GM13976 (cell line): ENCODE data around the gene RD3L.

Experiments
- DNase-seq: peaks from one replicate; pipeline ENCODE4 v3.0.0; 2012; ENCODE audit warnings: low spot score
- in situ Hi-C: fragments of 300-500 bp; cut with MboI; formaldehyde crosslinking; loops from one replicate; pipeline ENCODE4 v1.12.0; 2022; ENCODE audit warnings: low sequenced_read_pairs, mixed read lengths, inconsistent platforms; ENCODE audit not compliant: unreplicated experiment
- TF ChIP-seq, protein P1 (sequence below): IDR thresholded peaks from 2 replicates; pipeline ENCODE4 v1.5.1; 2012; ENCODE audit warnings: borderline replicate concordance, mild to moderate bottlenecking; ENCODE audit not compliant: insufficient read depth; ENCODE audit errors: extremely low read depth, missing control alignments, control extremely low read depth

RD3L gene

DNA sequence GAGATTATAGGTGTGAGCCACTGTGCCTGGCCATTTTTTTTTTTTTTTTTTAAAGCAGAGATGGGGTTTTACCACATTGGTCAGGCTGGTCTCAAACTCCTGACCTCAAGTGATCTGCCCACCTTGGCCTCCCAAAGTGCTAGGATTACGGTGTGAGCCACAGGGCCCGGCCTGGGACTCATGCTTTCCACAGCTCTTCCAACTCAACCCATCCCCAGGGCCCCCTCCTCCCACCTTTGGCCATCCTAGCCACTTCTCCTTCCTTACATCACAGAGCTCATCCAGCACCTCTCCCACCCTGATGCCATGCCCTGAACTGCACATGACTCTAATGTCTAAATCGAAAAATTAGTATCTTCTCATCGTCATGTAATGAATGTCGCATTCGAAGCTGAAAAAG lies 26.7 kb downstream of the RD3L start:
- no peak for DNase-seq
- in situ Hi-C loops, result no loop called here
- TF ChIP-seq, protein P1, sequence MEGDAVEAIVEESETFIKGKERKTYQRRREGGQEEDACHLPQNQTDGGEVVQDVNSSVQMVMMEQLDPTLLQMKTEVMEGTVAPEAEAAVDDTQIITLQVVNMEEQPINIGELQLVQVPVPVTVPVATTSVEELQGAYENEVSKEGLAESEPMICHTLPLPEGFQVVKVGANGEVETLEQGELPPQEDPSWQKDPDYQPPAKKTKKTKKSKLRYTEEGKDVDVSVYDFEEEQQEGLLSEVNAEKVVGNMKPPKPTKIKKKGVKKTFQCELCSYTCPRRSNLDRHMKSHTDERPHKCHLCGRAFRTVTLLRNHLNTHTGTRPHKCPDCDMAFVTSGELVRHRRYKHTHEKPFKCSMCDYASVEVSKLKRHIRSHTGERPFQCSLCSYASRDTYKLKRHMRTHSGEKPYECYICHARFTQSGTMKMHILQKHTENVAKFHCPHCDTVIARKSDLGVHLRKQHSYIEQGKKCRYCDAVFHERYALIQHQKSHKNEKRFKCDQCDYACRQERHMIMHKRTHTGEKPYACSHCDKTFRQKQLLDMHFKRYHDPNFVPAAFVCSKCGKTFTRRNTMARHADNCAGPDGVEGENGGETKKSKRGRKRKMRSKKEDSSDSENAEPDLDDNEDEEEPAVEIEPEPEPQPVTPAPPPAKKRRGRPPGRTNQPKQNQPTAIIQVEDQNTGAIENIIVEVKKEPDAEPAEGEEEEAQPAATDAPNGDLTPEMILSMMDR, result no peak

DNA sequence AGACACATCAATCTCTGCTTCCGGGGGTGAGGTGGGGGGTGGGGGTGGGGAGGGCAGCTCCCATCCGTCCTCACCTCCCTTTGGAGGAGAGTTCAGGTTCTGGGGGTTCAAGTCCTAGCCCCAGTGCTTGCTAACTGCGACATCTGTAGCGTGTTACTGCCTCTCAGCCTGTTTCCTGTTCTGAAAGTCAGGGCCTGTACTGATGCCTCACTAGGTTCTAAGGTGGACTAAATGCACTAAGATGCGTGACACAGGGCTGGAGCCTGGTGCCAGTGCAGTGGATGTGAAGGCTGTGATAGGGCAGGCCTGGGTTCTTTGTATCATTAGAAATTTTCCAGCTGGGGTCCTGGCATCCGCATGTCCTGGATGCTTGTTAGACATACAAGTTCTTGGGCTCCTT lies 31.3 kb downstream of the RD3L start:
- DNase-seq, result no peak
- TF ChIP-seq, protein P1, result no peak
- in situ Hi-C loops, result no loop called here

DNA sequence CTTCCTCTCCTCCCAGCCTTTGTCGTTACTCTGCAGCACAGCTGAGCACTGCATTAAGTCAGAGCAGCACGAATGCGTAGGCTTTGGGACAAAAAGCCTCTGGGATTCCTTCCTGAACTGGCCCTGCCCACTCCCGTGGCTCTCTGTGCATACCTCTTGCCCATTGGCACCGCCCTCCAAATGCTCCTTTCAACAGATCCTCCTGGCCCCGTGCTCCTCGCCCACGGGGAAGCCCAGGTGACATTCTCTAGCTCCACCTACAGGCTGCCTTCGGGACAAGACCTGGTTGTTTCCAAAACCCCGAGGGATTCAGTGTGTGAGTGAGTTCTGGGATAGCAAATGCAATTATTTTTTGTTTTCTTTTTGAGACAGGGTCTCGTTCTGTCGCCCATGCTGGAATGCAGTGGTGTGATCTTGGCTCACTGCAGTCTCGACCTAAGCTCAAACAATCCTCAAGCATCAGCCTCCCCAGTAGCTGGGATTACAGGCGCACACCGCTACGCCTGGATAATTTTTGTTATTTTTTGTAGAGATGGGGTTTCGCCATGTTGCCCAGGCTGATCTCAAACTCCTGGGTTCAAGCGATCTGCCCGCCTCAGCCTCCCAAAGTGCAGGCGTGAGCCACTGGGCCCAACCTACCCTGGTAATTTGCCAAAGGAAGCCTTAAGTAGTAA lies 31.9 kb downstream of the RD3L start:
- TF ChIP-seq, protein P1, result peak; percentile 73
- in situ Hi-C loops, result no loop called here
- DNase-seq, result peak; percentile 84

DNA sequence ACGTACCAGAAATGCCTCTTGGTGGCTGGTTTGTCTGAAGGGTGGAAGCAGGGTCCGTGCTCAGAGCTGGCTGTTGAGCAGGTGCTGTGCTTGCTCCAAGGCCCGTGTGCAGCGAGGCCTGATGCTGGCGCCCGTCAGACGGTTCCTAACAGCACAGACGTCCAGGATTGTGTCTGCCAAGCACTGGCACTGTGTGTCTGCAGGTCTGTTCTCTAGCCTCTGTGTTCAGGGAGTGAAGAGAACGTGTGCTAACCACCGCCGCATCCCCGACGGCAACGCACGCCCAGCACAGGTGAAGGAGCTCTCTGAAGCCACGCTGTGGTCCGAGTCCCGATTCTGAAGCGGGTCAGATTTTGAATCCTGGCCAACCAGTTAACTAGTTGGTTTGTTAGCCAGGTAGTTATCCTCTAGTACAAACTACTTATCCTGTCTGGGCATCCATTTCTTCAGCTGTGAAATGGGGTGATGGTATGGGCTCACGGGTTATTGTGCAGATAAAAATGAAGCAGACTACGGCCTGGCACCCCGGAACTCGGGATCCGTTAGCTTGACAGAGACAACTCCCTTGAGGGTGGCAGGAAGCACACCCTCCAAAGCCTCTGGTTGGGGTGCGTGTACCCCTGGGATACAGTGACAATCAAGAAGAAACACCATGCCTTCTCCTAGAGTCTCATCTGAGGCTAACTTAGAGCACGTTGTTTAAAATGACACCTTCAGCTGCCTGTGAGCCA lies 32.6 kb downstream of the RD3L start:
- TF ChIP-seq, protein P1, result no peak
- in situ Hi-C loops, result loop anchor here (5.0 kb wide), 1 partner anchor 97 kb away; no protein-coding TSS in a partner anchor
- DNase-seq, result no peak

DNA sequence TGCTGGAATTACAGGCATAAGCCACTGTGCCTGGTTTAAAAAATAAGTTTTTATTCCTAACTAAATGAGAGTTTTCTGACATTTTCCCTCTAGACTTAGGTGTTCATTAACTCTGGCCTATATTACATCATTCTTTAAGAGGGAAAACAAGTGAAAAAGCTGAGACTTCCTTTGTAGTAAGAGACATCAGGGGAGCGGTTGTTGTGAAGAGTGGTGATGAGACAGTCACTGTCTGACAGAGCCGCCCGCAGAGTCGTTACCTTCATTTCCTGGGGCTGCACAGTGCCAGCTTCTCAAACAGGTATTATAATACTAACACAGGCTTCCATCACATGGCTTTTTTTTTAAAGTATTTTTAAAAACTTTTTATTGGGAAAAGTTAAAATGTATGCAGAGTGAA lies 33.7 kb downstream of the RD3L start:
- DNase-seq, result no peak
- in situ Hi-C loops, result loop anchor here (5.0 kb wide), 1 partner anchor 96 kb away; no protein-coding TSS in a partner anchor
- TF ChIP-seq, protein P1, result no peak

DNA sequence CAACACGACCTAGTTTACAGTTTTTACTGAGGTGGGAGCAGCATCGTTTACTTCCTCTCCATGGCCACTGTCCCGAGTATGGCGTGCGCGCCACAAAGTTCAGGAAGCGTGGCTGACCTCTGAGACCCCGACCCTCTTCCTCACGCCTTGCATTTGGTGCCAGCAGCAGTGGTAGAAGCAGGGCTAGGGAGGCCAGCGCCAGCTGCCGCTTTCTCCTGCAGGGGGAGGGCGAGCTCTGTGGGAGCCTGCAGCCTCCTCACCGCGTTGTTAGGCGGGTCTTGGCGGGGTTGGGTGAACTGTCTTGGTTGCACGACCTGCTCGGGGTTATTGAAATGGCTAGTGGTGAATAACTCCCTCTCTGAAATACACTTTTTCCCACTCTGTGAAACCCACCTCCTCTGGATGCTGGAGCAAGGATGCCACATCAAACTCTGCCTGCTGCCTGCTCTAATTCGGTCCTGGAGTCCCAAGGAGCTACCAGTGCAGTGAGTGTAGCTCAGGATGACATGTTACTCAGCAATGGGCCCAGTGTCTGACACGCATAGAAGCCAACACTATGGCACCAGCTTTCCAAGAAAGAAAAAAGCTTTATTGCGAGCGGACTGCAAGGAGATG lies 36.4 kb downstream of the RD3L start:
- DNase-seq, result peak; percentile 44
- in situ Hi-C loops, result loop anchor here (5.0 kb wide), 1 partner anchor 94 kb away; no protein-coding TSS in a partner anchor
- TF ChIP-seq, protein P1, result peak; percentile 14
